Thoracic aorta (tissue), 2 donors: ENCODE measurements around the gene PTPRN2. TPM values are rescaled to one million over a fixed set of nuclear protein-coding genes. Genes with fewer than 3 reads are reported as not detected.

ENCODE experiments used
- ATAC-seq: fragments of 150-250 bp; one replicate; pipeline ENCODE4 v1.8.0; 2017; ENCODE audit warnings: low read depth; ENCODE audit not compliant: insufficient number of reproducible peaks, low FRiP score
- DNase-seq: peaks from one replicate; pipeline ENCODE4 v3.0.0-alpha.2; 2020; ENCODE audit warnings: low spot score
- H3K27ac ChIP-seq, 2 donors: fragments of 200-600 bp; sonication (generic); 1 replicate in 1 of 2; 2 replicates in 1 of 2; pipeline ENCODE4 v1.5.1; 2016; ENCODE audit warnings: mild to moderate bottlenecking in 2 of 2, moderate library complexity in 2 of 2
- H3K27me3 ChIP-seq: fragments of 200-600 bp; sonication (generic); replicated peaks from 2 replicates; pipeline ENCODE4 v1.6.0; 2016; ENCODE audit warnings: mild to moderate bottlenecking; ENCODE audit not compliant: insufficient read depth
- H3K36me3 ChIP-seq: fragments of 200-600 bp; sonication (generic); one replicate; pipeline ENCODE4 v1.5.1; 2016
- H3K4me1 ChIP-seq, 2 donors: fragments of 200-600 bp; sonication (generic); 1 replicate in 1 of 2; 2 replicates in 1 of 2; pipeline versions ENCODE4 v1.5.1 to v1.6.0; 2016; ENCODE audit warnings: low read depth in 2 of 2, mild to moderate bottlenecking in 1 of 2; ENCODE audit not compliant: control insufficient read depth in 1 of 2
- H3K4me3 ChIP-seq: fragments of 200-600 bp; sonication (generic); 2 replicates; pipeline ENCODE4 v1.5.1; 2016; ENCODE audit warnings: mild to moderate bottlenecking
- H3K9me3 ChIP-seq: fragments of 200-600 bp; sonication (generic); 2 replicates; pipeline ENCODE4 v1.5.1; 2016
- total RNA-seq, 2 donors: library from RNA; depleted of rRNA; stranded (reverse); fragments of >200 nt; gene quantifications; one replicate each; pipeline versions ENCODE4 v1.1.0 to v1.2.3, GENCODE V29; 2016
- TF ChIP-seq, protein P1 (sequence below): fragments of 200-600 bp; sonication (generic); IDR thresholded peaks from one replicate; pipeline ENCODE4 v1.5.1; 2019; ENCODE audit warnings: antibody characterized with exemption

The PTPRN2 gene
- total RNA-seq, 2 donors from 2014 or later, result 2.2 to 3.1 TPM

DNA sequence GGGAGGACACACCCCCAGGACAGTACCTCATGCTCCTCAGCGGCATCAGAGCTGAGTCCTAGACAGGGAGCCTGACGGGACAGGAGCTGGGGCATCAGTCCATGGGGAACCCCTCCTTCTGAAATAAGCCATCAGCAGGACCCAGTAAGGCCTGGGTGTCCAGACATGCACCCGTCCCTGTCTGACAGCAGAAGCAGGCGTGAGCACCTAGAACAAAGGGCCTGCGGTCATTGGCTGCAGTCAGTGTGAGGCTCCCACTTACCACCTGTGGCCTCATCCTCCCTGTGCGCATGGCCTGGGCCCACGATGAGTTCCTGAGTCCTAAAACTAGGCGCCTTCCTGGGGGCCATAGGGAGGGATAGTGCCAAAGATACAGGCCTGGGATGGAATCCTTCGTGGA is 484.7 kb downstream of the PTPRN2 start:
- Histone ChIP-seq H3K4me1 (no peaks in the 10 kb centered on the region), H3K27ac (no peak overlapping the region), H3K9me3 (no peaks in the 10 kb centered on the region), H3K27me3 (no peaks in the 10 kb centered on the region), H3K4me3 (no peak overlapping the region), H3K36me3 (no peaks in the 10 kb centered on the region)
- DNase-seq, result no peak
- ATAC-seq, result no peak
- TF ChIP-seq, protein P1, sequence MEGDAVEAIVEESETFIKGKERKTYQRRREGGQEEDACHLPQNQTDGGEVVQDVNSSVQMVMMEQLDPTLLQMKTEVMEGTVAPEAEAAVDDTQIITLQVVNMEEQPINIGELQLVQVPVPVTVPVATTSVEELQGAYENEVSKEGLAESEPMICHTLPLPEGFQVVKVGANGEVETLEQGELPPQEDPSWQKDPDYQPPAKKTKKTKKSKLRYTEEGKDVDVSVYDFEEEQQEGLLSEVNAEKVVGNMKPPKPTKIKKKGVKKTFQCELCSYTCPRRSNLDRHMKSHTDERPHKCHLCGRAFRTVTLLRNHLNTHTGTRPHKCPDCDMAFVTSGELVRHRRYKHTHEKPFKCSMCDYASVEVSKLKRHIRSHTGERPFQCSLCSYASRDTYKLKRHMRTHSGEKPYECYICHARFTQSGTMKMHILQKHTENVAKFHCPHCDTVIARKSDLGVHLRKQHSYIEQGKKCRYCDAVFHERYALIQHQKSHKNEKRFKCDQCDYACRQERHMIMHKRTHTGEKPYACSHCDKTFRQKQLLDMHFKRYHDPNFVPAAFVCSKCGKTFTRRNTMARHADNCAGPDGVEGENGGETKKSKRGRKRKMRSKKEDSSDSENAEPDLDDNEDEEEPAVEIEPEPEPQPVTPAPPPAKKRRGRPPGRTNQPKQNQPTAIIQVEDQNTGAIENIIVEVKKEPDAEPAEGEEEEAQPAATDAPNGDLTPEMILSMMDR, result no peak

- Histone ChIP-seq H3K27me3 (no peaks in the 10 kb centered on the region), H3K27ac (no peak overlapping the region), H3K36me3 (no peaks in the 10 kb centered on the region), H3K4me3 (no peak overlapping the region), H3K4me1 (no peaks in the 10 kb centered on the region), H3K9me3 (no peaks in the 10 kb centered on the region)
- TF ChIP-seq, protein P1, result no peak
- DNase-seq (no peak), ATAC-seq (no peak)
Observed at GRCh38 chr7:158101821-158102450, 485.7 kb downstream of the PTPRN2 start.

GRCh38 chr7:158098125-158099030 is 489.2 kb downstream of the PTPRN2 start:
- DNase-seq, result no peak
- Histone ChIP-seq H3K27me3 (no peaks in the 10 kb centered on the region), H3K4me3 (no peak overlapping the region), H3K4me1 (no peaks in the 10 kb centered on the region), H3K27ac (no peak overlapping the region), H3K9me3 (no peaks in the 10 kb centered on the region), H3K36me3 (no peaks in the 10 kb centered on the region)
- TF ChIP-seq, protein P1, result no peak
- no peak for ATAC-seq

DNA sequence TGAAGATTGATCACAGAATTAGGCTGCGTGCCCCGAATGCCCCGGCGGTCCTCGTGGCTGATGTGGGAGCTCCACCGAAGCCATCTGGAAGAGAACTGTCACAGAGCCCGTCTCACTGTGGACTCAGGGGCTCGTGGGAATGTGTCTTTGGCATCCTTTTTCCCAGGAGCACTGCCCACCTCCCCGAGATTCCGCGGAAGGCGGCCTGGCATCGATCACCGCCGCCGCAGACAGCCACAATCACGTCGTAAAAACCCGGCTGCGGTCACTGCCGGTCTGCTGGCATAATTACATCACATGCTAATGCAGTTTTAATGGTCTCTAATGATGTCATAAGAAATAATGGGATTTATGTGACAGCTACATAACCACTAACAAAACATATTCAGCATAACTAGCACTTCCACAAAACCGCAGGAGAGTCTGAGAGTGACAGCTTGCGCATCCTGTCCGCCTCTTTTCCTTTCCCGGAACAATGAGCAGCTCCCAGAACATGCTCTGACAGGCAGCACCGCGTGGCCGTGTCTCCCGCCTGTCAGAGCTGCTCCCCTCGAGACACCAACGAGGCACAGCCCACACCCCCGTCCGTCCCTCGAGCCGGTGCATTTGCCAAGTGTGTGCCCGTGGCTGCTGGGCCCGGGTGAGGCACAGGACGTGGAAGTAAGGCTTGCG is 490.0 kb downstream of the PTPRN2 start:
- H3K27me3 ChIP-seq, result no peaks in the 10 kb centered on the region
- no peak for DNase-seq
- no peak overlapping the region for H3K27ac ChIP-seq
- H3K36me3 ChIP-seq, result no peaks in the 10 kb centered on the region
- H3K4me3 ChIP-seq, result no peak overlapping the region
- TF ChIP-seq, protein P1, result no peak
- ATAC-seq, result no peak
- no peaks in the 10 kb centered on the region for H3K9me3 ChIP-seq
- H3K4me1 ChIP-seq, result no peaks in the 10 kb centered on the region

DNA sequence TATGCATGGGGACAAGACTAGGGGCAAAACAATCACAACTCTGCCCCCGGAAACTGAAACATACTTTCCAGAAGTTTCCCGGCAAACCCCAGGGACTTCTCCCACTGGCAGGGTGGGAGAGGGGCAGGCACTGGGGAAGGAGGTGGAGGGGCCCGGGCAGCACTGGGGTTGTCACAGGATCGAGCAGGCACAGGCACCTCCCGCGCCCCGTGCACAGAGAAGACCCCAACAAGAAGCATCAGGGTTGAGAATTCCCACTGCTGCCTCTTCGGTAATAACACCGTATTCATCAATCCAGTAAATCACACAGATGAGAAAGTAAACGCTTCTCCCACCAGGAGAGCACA is 490.5 kb downstream of the PTPRN2 start:
- no peak overlapping the region for H3K27ac ChIP-seq
- H3K27me3 ChIP-seq, result no peaks in the 10 kb centered on the region
- TF ChIP-seq, protein P1, result no peak
- H3K9me3 ChIP-seq, result no peaks in the 10 kb centered on the region
- DNase-seq (no peak), ATAC-seq (no peak)
- no peaks in the 10 kb centered on the region for H3K4me1 ChIP-seq
- H3K4me3 ChIP-seq, result no peak overlapping the region
- no peaks in the 10 kb centered on the region for H3K36me3 ChIP-seq
